Mesendoderm (in vitro differentiated cells): Measurements from ENCODE around the gene COL6A3.

Experiments used
- DNase-seq: peaks from one replicate; pipeline ENCODE4 v3.0.0; 2013
- H2AK5ac ChIP-seq: 2 replicates; pipeline ENCODE4 v1.6.1; 2013; ENCODE audit warnings: low read length, inconsistent platforms
- H2BK120ac ChIP-seq: 2 replicates; pipeline ENCODE4 v1.6.1; 2013; ENCODE audit warnings: low read depth, mild to moderate bottlenecking, low read length, moderate library complexity, mixed read lengths
- H2BK15ac ChIP-seq: replicated peaks from 2 replicates; pipeline ENCODE4 v1.6.1; 2013; ENCODE audit warnings: low read depth, mild to moderate bottlenecking, moderate library complexity
- H2BK5ac ChIP-seq: 2 replicates; pipeline ENCODE4 v1.6.1; 2013; ENCODE audit warnings: low read length, inconsistent platforms
- H3K18ac ChIP-seq: 2 replicates; pipeline ENCODE4 v1.6.1; 2013; ENCODE audit warnings: mild to moderate bottlenecking, low read length, mixed read lengths
- H3K23ac ChIP-seq: one replicate; pipeline ENCODE4 v1.6.1; 2013; ENCODE audit warnings: low read length
- H3K27ac ChIP-seq: 2 replicates; pipeline ENCODE4 v1.5.1; 2013; ENCODE audit warnings: low read depth, mild to moderate bottlenecking, inconsistent platforms, low read length, moderate library complexity
- H3K27me3 ChIP-seq: 2 replicates; pipeline ENCODE4 v1.6.1; 2013; ENCODE audit warnings: low read length, control low read depth, mild to moderate bottlenecking, inconsistent platforms; ENCODE audit not compliant: insufficient read depth, poor library complexity
- H3K36me3 ChIP-seq: 2 replicates; pipeline ENCODE4 v1.6.1; 2013; ENCODE audit warnings: low read length, inconsistent platforms; ENCODE audit not compliant: control insufficient read depth, insufficient read depth
- H3K4ac ChIP-seq: one replicate; pipeline ENCODE4 v1.6.1; 2013; ENCODE audit warnings: low read depth, mild to moderate bottlenecking, low read length, moderate library complexity
- H3K4me1 ChIP-seq: 2 replicates; pipeline ENCODE4 v1.6.1; 2013; ENCODE audit warnings: low read depth, low read length, inconsistent platforms; ENCODE audit not compliant: control insufficient read depth
- H3K4me2 ChIP-seq: 2 replicates; pipeline ENCODE4 v1.6.1; 2013; ENCODE audit warnings: low read length
- H3K4me3 ChIP-seq: 2 replicates; pipeline ENCODE4 v1.5.1; 2013; ENCODE audit warnings: mild to moderate bottlenecking, low read length
- H3K56ac ChIP-seq: one replicate; pipeline ENCODE4 v1.6.1; 2013; ENCODE audit warnings: low read length
- H3K79me1 ChIP-seq: 2 replicates; pipeline ENCODE4 v1.6.1; 2013; ENCODE audit warnings: low read length, inconsistent platforms
- H3K79me2 ChIP-seq: 2 replicates; pipeline ENCODE4 v1.6.1; 2013; ENCODE audit warnings: mild to moderate bottlenecking, low read length; ENCODE audit not compliant: control insufficient read depth, insufficient read depth
- H3K9ac ChIP-seq: 2 replicates; pipeline ENCODE4 v1.6.1; 2013; ENCODE audit warnings: low read length, inconsistent platforms
- H4K5ac ChIP-seq: one replicate; pipeline ENCODE4 v1.6.1; 2013; ENCODE audit warnings: low read length
- H4K8ac ChIP-seq: one replicate; pipeline ENCODE4 v1.6.1; 2013; ENCODE audit warnings: low read depth, mild to moderate bottlenecking, control low read depth, low read length, moderate library complexity
- WGBS: extraction: QIAGEN DNeasy Blood & Tissue Kit; methylation state at CpG from one replicate; pipeline ENCODE4 v1.1.7; 2013; ENCODE audit warnings: low lambda C conversion rate, missing lambda C conversion rate; ENCODE audit not compliant: insufficient coverage; ENCODE audit errors: extremely low coverage; 5-methylcytosine and 5-hydroxymethylcytosine counted together

Gene COL6A3

DNA sequence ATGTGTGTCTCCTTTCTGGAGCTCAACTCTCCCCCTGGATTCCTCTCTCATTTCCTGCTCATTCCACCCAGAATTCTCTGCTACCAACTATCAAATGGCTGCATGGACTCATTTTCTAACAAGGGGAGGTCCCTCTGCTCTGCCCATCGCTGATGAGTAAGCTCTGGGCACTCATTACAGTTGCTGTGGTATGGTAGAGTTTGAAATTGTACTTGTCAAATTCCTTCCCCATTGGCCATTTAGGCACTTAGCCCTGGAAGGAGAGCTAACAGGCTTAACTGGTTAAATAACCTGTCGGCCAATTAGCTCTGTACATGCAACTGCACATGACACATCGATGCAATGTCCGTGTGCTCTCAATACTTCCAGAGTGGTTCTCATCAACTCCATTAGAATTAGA, 20.4 kb downstream of the COL6A3 start:
- H3K4me2 ChIP-seq: no peak overlapping the region

DNA sequence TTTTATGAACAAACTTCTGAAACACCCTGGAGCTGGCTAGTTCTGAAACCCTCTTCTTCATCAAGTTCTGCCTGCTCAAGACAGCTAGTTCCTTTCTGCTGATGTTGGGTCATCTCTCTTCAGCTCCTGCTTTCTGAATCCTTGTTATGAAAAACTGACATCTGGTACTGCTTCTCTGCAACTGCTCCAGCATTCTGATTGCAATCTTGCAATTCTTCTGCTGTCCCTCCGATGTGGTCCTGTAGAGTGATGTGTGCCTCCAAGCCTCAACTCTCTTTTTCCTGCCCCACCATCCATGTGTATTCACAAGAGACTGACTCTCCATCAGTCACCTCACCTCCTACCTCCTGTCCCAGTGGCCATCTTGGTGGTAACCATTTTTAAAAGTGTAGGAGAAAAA, 21.8 kb downstream of the COL6A3 start:
- no peak overlapping the region for H3K56ac ChIP-seq
- H3K36me3 ChIP-seq: no peaks in the 10 kb centered on the region
- no peak overlapping the region for H2BK15ac ChIP-seq
- H4K8ac ChIP-seq: no peak overlapping the region
- no peak overlapping the region for H3K4ac ChIP-seq
- no peaks in the 10 kb centered on the region for H3K4me1 ChIP-seq
- no peak overlapping the region for H3K4me2 ChIP-seq
- no peaks in the 10 kb centered on the region for H3K27me3 ChIP-seq
- DNase-seq: no peak
- no peak overlapping the region for H3K4me3 ChIP-seq
- no peak overlapping the region for H2BK120ac ChIP-seq
- no peak overlapping the region for H2AK5ac ChIP-seq
- no peak overlapping the region for H3K9ac ChIP-seq
- no peak overlapping the region for H4K5ac ChIP-seq
- H3K18ac ChIP-seq: no peak overlapping the region
- no peak overlapping the region for H3K23ac ChIP-seq
- no peak overlapping the region for H3K27ac ChIP-seq
- no peaks in the 10 kb centered on the region for H3K79me2 ChIP-seq
- H2BK5ac ChIP-seq: no peak overlapping the region
- no CpG with 5 or more reads among the region's 1 CpG for WGBS
- H3K79me1 ChIP-seq: no peaks in the 10 kb centered on the region

More for the DNA sequence above, 20.4 kb downstream of the COL6A3 start:
- Histone ChIP-seq H2AK5ac (no peak overlapping the region), H3K4me1 (no peaks in the 10 kb centered on the region), H3K79me2 (no peaks in the 10 kb centered on the region), H3K27me3 (no peaks in the 10 kb centered on the region), H3K9ac (no peak overlapping the region), H2BK15ac (no peak overlapping the region), H3K4ac (no peak overlapping the region), H3K18ac (no peak overlapping the region), H3K36me3 (no peaks in the 10 kb centered on the region), H2BK120ac (no peak overlapping the region), H3K23ac (no peak overlapping the region), H3K27ac (no peak overlapping the region), H3K4me3 (no peak overlapping the region), H4K5ac (no peak overlapping the region), H3K79me1 (no peaks in the 10 kb centered on the region), H3K56ac (no peak overlapping the region), H4K8ac (no peak overlapping the region), H2BK5ac (no peak overlapping the region)
- DNase-seq: no peak
- WGBS: no CpG with 5 or more reads among the region's 4 CpGs

- Histone ChIP-seq H3K4me3 (no peak overlapping the region), H4K5ac (no peak overlapping the region), H3K79me2 (no peaks in the 10 kb centered on the region), H3K27me3 (no peaks in the 10 kb centered on the region), H3K27ac (no peak overlapping the region), H2BK120ac (no peak overlapping the region), H4K8ac (no peak overlapping the region), H3K4me1 (no peaks in the 10 kb centered on the region), H3K4me2 (no peak overlapping the region), H3K79me1 (no peaks in the 10 kb centered on the region), H3K23ac (no peak overlapping the region), H3K36me3 (no peaks in the 10 kb centered on the region), H2AK5ac (no peak overlapping the region), H3K18ac (no peak overlapping the region), H3K56ac (no peak overlapping the region), H3K9ac (no peak overlapping the region), H3K4ac (no peak overlapping the region), H2BK15ac (no peak overlapping the region), H2BK5ac (no peak overlapping the region)
- no peak for DNase-seq
- no CpG with 5 or more reads among the region's 5 CpGs for WGBS
Measured at GRCh38 chr2:237391140-237391539, 22.8 kb downstream of the COL6A3 start.

DNA sequence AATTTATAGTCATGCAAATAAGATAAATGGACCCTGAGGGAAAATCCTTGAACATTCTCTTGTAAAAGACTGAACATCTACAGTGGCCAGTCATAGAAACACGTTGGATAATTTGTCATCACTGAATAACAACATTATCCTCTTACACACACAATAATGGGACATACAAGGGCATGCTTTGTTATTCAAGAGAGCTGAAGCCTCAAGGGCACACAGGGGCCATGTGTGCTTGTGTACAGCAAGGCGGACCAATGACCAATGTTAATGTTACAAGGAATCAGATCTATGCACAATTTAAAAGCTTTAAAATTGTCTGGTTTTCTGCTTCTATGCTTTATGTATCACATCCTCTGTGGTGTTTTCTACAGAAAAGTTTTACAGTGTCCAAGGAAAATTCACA, 23.7 kb downstream of the COL6A3 start:
- Histone ChIP-seq H3K27me3 (no peaks in the 10 kb centered on the region), H3K79me2 (no peaks in the 10 kb centered on the region), H2AK5ac (no peak overlapping the region), H3K36me3 (no peaks in the 10 kb centered on the region), H3K18ac (no peak overlapping the region), H3K27ac (no peak overlapping the region), H3K4me1 (no peaks in the 10 kb centered on the region), H3K56ac (no peak overlapping the region), H3K4me3 (no peak overlapping the region), H2BK15ac (no peak overlapping the region), H3K4ac (no peak overlapping the region), H3K79me1 (no peaks in the 10 kb centered on the region), H3K23ac (no peak overlapping the region), H4K5ac (no peak overlapping the region), H4K8ac (no peak overlapping the region), H2BK120ac (no peak overlapping the region), H3K9ac (no peak overlapping the region), H3K4me2 (no peak overlapping the region), H2BK5ac (no peak overlapping the region)
- WGBS: no CpG with 5 or more reads among the region's 2 CpGs
- no peak for DNase-seq

GRCh38 chr2:237389831-237390230, 24.1 kb downstream of the COL6A3 start:
- Histone ChIP-seq H2BK5ac (no peak overlapping the region), H3K4me1 (no peaks in the 10 kb centered on the region), H2BK120ac (no peak overlapping the region), H3K4ac (no peak overlapping the region), H3K56ac (no peak overlapping the region), H3K23ac (no peak overlapping the region), H4K8ac (no peak overlapping the region), H3K79me2 (no peaks in the 10 kb centered on the region), H3K18ac (no peak overlapping the region), H3K27me3 (no peaks in the 10 kb centered on the region), H3K36me3 (no peaks in the 10 kb centered on the region), H2BK15ac (no peak overlapping the region), H2AK5ac (no peak overlapping the region), H4K5ac (no peak overlapping the region), H3K4me2 (no peak overlapping the region), H3K27ac (no peak overlapping the region), H3K79me1 (no peaks in the 10 kb centered on the region), H3K9ac (no peak overlapping the region), H3K4me3 (no peak overlapping the region)
- WGBS: no CpG with 5 or more reads among the region's 3 CpGs
- DNase-seq: no peak

DNA sequence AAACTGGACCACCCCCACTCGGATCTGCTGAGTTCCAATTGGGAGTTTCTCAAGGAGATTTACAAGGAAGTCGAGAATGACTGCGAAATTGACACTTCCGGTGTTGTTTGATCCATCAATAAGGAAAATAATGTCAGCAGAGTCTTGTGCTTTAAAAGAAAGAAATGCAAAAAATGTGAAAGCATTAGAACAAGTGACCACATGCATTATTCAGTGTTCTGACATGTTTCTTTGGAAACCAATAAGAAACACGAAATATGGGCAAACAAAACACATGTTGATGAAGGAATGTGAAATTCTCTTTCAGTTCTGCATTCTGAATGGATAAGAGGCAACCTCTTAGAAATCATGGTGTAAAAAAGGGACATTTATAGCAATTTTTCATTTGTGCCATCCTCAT, 25.9 kb downstream of the COL6A3 start:
- H3K23ac ChIP-seq: no peak overlapping the region

More for the DNA sequence above, 25.9 kb downstream of the COL6A3 start:
- no peak overlapping the region for H3K27ac ChIP-seq
- no peaks in the 10 kb centered on the region for H3K4me1 ChIP-seq
- H2BK5ac ChIP-seq: no peak overlapping the region
- H3K4me3 ChIP-seq: no peak overlapping the region
- no peaks in the 10 kb centered on the region for H3K79me2 ChIP-seq
- H3K36me3 ChIP-seq: no peaks in the 10 kb centered on the region
- H3K27me3 ChIP-seq: no peaks in the 10 kb centered on the region
- no peak overlapping the region for H2BK15ac ChIP-seq
- no peak overlapping the region for H3K9ac ChIP-seq
- no peak overlapping the region for H4K5ac ChIP-seq
- H3K18ac ChIP-seq: no peak overlapping the region
- H3K4me2 ChIP-seq: no peak overlapping the region
- H3K79me1 ChIP-seq: no peaks in the 10 kb centered on the region
- DNase-seq: no peak
- WGBS: no CpG with 5 or more reads among the region's 5 CpGs
- no peak overlapping the region for H2BK120ac ChIP-seq
- no peak overlapping the region for H4K8ac ChIP-seq
- H3K56ac ChIP-seq: no peak overlapping the region
- H2AK5ac ChIP-seq: no peak overlapping the region
- no peak overlapping the region for H3K4ac ChIP-seq
